CD4-positive, alpha-beta memory T cell (primary cell): ENCODE results near the gene SOHLH1. TPM values are rescaled to one million over a fixed set of nuclear protein-coding genes. Genes with fewer than 3 reads are reported as not detected.

ENCODE experiments used
- CTCF ChIA-PET: fragments of 350-600 bp; sonication (Branson Sonifier 250); formaldehyde crosslinking; loops from one replicate; lab custom pipeline; 2021; ENCODE audit warnings: inconsistent platforms; ENCODE audit not compliant: partially characterized antibody; lab: Charles Lee
- POLR2A ChIA-PET: fragments of 350-600 bp; sonication (Branson Sonifier 250); formaldehyde crosslinking; loops from one replicate; lab custom pipeline; 2021; ENCODE audit not compliant: partially characterized antibody; lab: Charles Lee
- DNase-seq, 5 donors: peaks; one replicate each; pipeline versions ENCODE4 v3.0.0 to v3.0.0-alpha.2; 2020 to 2022; ENCODE audit warnings: mixed read lengths in 1 of 5
- H3K27ac ChIP-seq: one replicate; pipeline ENCODE4 v1.7.0; 2013; ENCODE audit warnings: low read depth, low read length
- H3K27me3 ChIP-seq: 2 replicates; pipeline ENCODE4 v1.7.0; 2013; ENCODE audit warnings: mild to moderate bottlenecking, low read length, moderate library complexity; ENCODE audit not compliant: insufficient read depth
- H3K36me3 ChIP-seq: 2 replicates; pipeline ENCODE4 v1.7.0; 2013; ENCODE audit warnings: mild to moderate bottlenecking, low read length, moderate library complexity; ENCODE audit not compliant: insufficient read depth
- H3K4me1 ChIP-seq: 2 replicates; pipeline ENCODE4 v1.7.0; 2013; ENCODE audit warnings: mild to moderate bottlenecking, low read length, moderate library complexity; ENCODE audit not compliant: insufficient read depth
- H3K4me3 ChIP-seq, 2 donors: one replicate each; pipeline ENCODE4 v1.7.0; 2013; ENCODE audit warnings: low read length in 2 of 2, mild to moderate bottlenecking in 1 of 2
- H3K9me3 ChIP-seq, 2 donors: one replicate each; pipeline ENCODE4 v1.7.0; 2013; ENCODE audit warnings: low read length in 2 of 2, control low read depth in 1 of 2; ENCODE audit not compliant: control insufficient read depth in 1 of 2
- H3K27ac Mint-ChIP-seq, 7 donors: one replicate each; pipeline ENCODE4 v1.8.0; 2020 to 2021; ENCODE audit warnings: mixed read lengths in 7 of 7, mild to moderate bottlenecking in 6 of 7, inconsistent platforms in 3 of 7, moderate library complexity in 3 of 7
- H3K27me3 Mint-ChIP-seq, 2 donors: one replicate each; pipeline ENCODE4 v1.8.0; 2020 to 2021; ENCODE audit warnings: mixed read lengths in 2 of 2
- H3K36me3 Mint-ChIP-seq, 2 donors: one replicate each; pipeline ENCODE4 v1.8.0; 2020 to 2021; ENCODE audit warnings: mixed read lengths in 2 of 2, inconsistent platforms in 1 of 2, mild to moderate bottlenecking in 1 of 2
- H3K4me1 Mint-ChIP-seq, 4 donors: one replicate each; pipeline ENCODE4 v1.8.0; 2020 to 2021; ENCODE audit warnings: mixed read lengths in 4 of 4, mild to moderate bottlenecking in 1 of 4
- H3K4me3 Mint-ChIP-seq, 8 donors: one replicate each; pipeline ENCODE4 v1.8.0; 2020 to 2021; ENCODE audit warnings: mixed read lengths in 8 of 8, mild to moderate bottlenecking in 7 of 8, moderate library complexity in 6 of 8, inconsistent platforms in 3 of 8
- H3K9me3 Mint-ChIP-seq, 8 donors: one replicate each; pipeline ENCODE4 v1.8.0; 2020 to 2021; ENCODE audit warnings: mixed read lengths in 8 of 8, mild to moderate bottlenecking in 5 of 8, inconsistent platforms in 3 of 8, moderate library complexity in 1 of 8
- intact Hi-C: fragments of 100-400 bp; cut with micrococcal nuclease; formaldehyde crosslinking; loops from one replicate; pipeline ENCODE4 v1.15.1; 2023
- polyA plus RNA-seq, 2 donors: library from polyadenylated mRNA; unstranded; fragments of 300-500 nt; fragmentation: Illumina TruSeq; gene quantifications; one replicate each; pipeline ENCODE4 v1.2.3, GENCODE V29; 2021
- total RNA-seq, 2 experiments: library from RNA; stranded (reverse); gene quantifications; one replicate each; pipeline ENCODE4 v1.2.3, GENCODE V29; 2021

SOHLH1 gene
- total and polyA plus RNA-seq, 4 experiments from 2014 or later = not detected

GRCh38 chr9:135701067-135701958, 2.0 kb upstream of the SOHLH1 start:
- H3K4me3 ChIP-seq = no peak overlapping the region
- H3K27ac ChIP-seq = no peak overlapping the region
- Mint-ChIP-seq H3K9me3 (no peaks in the 10 kb centered on the region), H3K27ac (no peak overlapping the region), H3K36me3 (no peaks in the 10 kb centered on the region), H3K27me3 (peaks cover 0 to 1% of the 10 kb centered on the region in 2 donors), H3K4me3 (no peak overlapping the region), H3K4me1 (no peaks in the 10 kb centered on the region)
- CTCF ChIA-PET = no interaction called here
- POLR2A ChIA-PET = no interaction called here
- H3K27me3 ChIP-seq = no peaks in the 10 kb centered on the region
- H3K4me1 ChIP-seq = peaks cover 4% of the 10 kb centered on the region
- DNase-seq = no peak
- H3K36me3 ChIP-seq = no peaks in the 10 kb centered on the region
- intact Hi-C loops = no loop called here
- no peaks in the 10 kb centered on the region for H3K9me3 ChIP-seq

- Histone ChIP-seq H3K4me3 (no peak overlapping the region), H3K27me3 (no peaks in the 10 kb centered on the region), H3K9me3 (no peaks in the 10 kb centered on the region), H3K4me1 (peaks cover 4% of the 10 kb centered on the region), H3K36me3 (no peaks in the 10 kb centered on the region), H3K27ac (no peak overlapping the region)
- POLR2A ChIA-PET = no interaction called here
- H3K4me1 Mint-ChIP-seq = no peaks in the 10 kb centered on the region
- no peak overlapping the region for H3K27ac Mint-ChIP-seq
- H3K36me3 Mint-ChIP-seq = no peaks in the 10 kb centered on the region
- no peak overlapping the region for H3K4me3 Mint-ChIP-seq
- CTCF ChIA-PET = no interaction called here
- H3K9me3 Mint-ChIP-seq = no peaks in the 10 kb centered on the region
- peaks cover 0 to 1% of the 10 kb centered on the region in 2 donors for H3K27me3 Mint-ChIP-seq
- DNase-seq = no peak
- intact Hi-C loops = no loop called here
Observed at GRCh38 chr9:135700525-135700924, 1.2 kb upstream of the SOHLH1 start.

DNA sequence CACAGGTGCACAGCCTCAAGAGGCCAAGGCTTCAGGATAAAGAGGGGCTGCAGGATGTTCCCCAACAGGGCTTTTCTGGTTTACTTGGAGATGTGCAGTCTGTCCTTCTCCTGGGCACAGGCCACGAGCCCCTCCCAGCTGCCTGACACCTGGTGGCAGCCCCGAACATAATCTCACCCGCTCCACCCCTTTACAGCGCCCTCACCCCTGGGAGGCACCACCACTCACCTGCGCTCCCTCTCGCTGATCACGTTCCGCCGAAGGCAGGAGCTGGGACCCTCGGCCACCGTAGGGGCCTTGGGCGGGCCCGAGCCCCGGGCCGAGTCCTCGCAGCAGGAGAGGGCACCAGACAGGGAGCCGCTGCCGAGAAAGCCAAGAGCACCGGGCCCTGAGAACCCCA, 514 bp downstream of the SOHLH1 start:
- H3K4me1 ChIP-seq = peaks cover 4% of the 10 kb centered on the region
- no peaks in the 10 kb centered on the region for H3K9me3 ChIP-seq
- DNase-seq = peak in 1 of 5 donors; percentile 4
- POLR2A ChIA-PET = no interaction called here
- Mint-ChIP-seq H3K9me3 (no peaks in the 10 kb centered on the region), H3K27ac (no peak overlapping the region), H3K36me3 (no peaks in the 10 kb centered on the region), H3K4me3 (no peak overlapping the region), H3K27me3 (peaks cover 1% of the 10 kb centered on the region in 2 donors), H3K4me1 (no peaks in the 10 kb centered on the region)
- H3K36me3 ChIP-seq = no peaks in the 10 kb centered on the region
- H3K4me3 ChIP-seq = no peak overlapping the region
- CTCF ChIA-PET = no interaction called here
- intact Hi-C loops = no loop called here
- H3K27me3 ChIP-seq = no peaks in the 10 kb centered on the region
- no peak overlapping the region for H3K27ac ChIP-seq

GRCh38 chr9:135698236-135698635, 1.0 kb downstream of the SOHLH1 start:
- Histone ChIP-seq H3K4me1 (peaks cover 4% of the 10 kb centered on the region), H3K9me3 (no peaks in the 10 kb centered on the region), H3K36me3 (no peaks in the 10 kb centered on the region), H3K4me3 (no peak overlapping the region), H3K27ac (no peak overlapping the region), H3K27me3 (no peaks in the 10 kb centered on the region)
- intact Hi-C loops = no loop called here
- no peak for DNase-seq
- ChIA-PET POLR2A (no interaction called here), CTCF (no interaction called here)
- no peaks in the 10 kb centered on the region for H3K9me3 Mint-ChIP-seq
- H3K27ac Mint-ChIP-seq = no peak overlapping the region
- peaks cover 3 to 4% of the 10 kb centered on the region in 2 donors for H3K27me3 Mint-ChIP-seq
- H3K4me1 Mint-ChIP-seq = no peaks in the 10 kb centered on the region
- no peaks in the 10 kb centered on the region for H3K36me3 Mint-ChIP-seq
- H3K4me3 Mint-ChIP-seq = no peak overlapping the region

GRCh38 chr9:135697226-135697625, 2.1 kb downstream of the SOHLH1 start:
- Histone ChIP-seq H3K27ac (no peak overlapping the region), H3K4me3 (no peak overlapping the region), H3K9me3 (no peaks in the 10 kb centered on the region), H3K4me1 (peaks cover 3% of the 10 kb centered on the region), H3K36me3 (no peaks in the 10 kb centered on the region), H3K27me3 (no peaks in the 10 kb centered on the region)
- CTCF ChIA-PET = no interaction called here
- Mint-ChIP-seq H3K36me3 (no peaks in the 10 kb centered on the region), H3K27ac (no peak overlapping the region), H3K4me1 (no peaks in the 10 kb centered on the region), H3K9me3 (no peaks in the 10 kb centered on the region), H3K27me3 (peaks cover 2 to 3% of the 10 kb centered on the region in 2 donors), H3K4me3 (no peak overlapping the region)
- POLR2A ChIA-PET = no interaction called here
- intact Hi-C loops = no loop called here
- DNase-seq = peak in 1 of 5 donors; percentile 25

GRCh38 chr9:135696446-135696845, 2.8 kb downstream of the SOHLH1 start:
- Mint-ChIP-seq H3K4me1 (no peaks in the 10 kb centered on the region), H3K27ac (no peak overlapping the region), H3K9me3 (no peaks in the 10 kb centered on the region), H3K36me3 (no peaks in the 10 kb centered on the region), H3K4me3 (no peak overlapping the region), H3K27me3 (peaks cover 2 to 3% of the 10 kb centered on the region in 2 donors)
- ChIA-PET CTCF (no interaction called here), POLR2A (no interaction called here)
- Histone ChIP-seq H3K36me3 (no peaks in the 10 kb centered on the region), H3K9me3 (no peaks in the 10 kb centered on the region), H3K4me1 (no peaks in the 10 kb centered on the region), H3K27me3 (no peaks in the 10 kb centered on the region), H3K27ac (no peak overlapping the region), H3K4me3 (no peak overlapping the region)
- peak in 1 of 5 donors; percentile 3 for DNase-seq
- intact Hi-C loops = no loop called here

- no peak overlapping the region for H3K4me3 ChIP-seq
- no peaks in the 10 kb centered on the region for H3K36me3 Mint-ChIP-seq
- no peak overlapping the region for H3K4me3 Mint-ChIP-seq
- peaks cover 2 to 3% of the 10 kb centered on the region in 2 donors for H3K27me3 Mint-ChIP-seq
- CTCF ChIA-PET = no interaction called here
- no peaks in the 10 kb centered on the region for H3K4me1 ChIP-seq
- H3K27ac ChIP-seq = no peak overlapping the region
- intact Hi-C loops = no loop called here
- DNase-seq = peak in 1 of 5 donors; percentile 5
- no peaks in the 10 kb centered on the region for H3K4me1 Mint-ChIP-seq
- H3K27ac Mint-ChIP-seq = no peak overlapping the region
- H3K27me3 ChIP-seq = no peaks in the 10 kb centered on the region
- H3K9me3 ChIP-seq = no peaks in the 10 kb centered on the region
- no peaks in the 10 kb centered on the region for H3K9me3 Mint-ChIP-seq
- no peaks in the 10 kb centered on the region for H3K36me3 ChIP-seq
- POLR2A ChIA-PET = no interaction called here
Observed at GRCh38 chr9:135695642-135696041, 3.6 kb downstream of the SOHLH1 start.
